ENCODE measurements around the gene PIP5K1B. TPM values are rescaled to one million over a fixed set of nuclear protein-coding genes. Genes with fewer than 3 reads are reported as not detected.

PIP5K1B gene
- total and polyA plus RNA-seq, 4 donors, result 0.09 to 30.9 (median 0.29) TPM

DNA sequence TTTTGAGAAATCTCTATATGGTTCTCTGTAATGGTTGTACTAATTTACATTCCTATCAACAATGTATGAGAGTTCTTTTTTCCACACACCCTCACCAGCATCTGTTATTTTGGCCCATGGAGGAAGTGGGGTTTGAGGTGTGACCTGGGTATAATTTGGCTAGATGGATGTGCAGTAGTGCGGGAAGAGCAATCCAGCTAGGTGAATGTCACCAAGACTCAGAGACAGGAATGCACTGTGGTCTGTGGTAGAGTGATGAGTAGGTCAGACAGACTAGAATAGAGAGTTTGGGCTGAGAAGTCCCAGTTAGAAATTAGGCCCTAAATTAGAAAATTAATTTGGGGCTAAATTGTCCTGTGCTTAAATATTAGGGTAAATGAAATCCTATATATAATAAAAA, 32.8 kb upstream of the PIP5K1B start:
- H3K9me3 ChIP-seq (ENCODE audit: control insufficient read depth in 4 of 4, low read length in 3 of 4), result peaks cover 0 to 2% (median 0%) of the 10 kb centered on the region in 4 donors
- H3K4me1 ChIP-seq (ENCODE audit: control insufficient read depth in 4 of 4, insufficient read depth in 4 of 4, low read length in 3 of 4), result no peaks in the 10 kb centered on the region
- no peak for DNase-seq (ENCODE audit: low spot score)
- H3K27ac ChIP-seq (ENCODE audit: low read depth in 1 of 2, low read length in 2 of 2), result no peak overlapping the region
- no peak overlapping the region for H3K9ac ChIP-seq (ENCODE audit: low read depth in 1 of 2, low read length in 2 of 2)
- H3K36me3 ChIP-seq (ENCODE audit: control insufficient read depth in 4 of 4, insufficient read depth in 3 of 4, low read depth in 1 of 4, low read length in 3 of 4), result no peaks in the 10 kb centered on the region
- H3K27me3 ChIP-seq (ENCODE audit: control insufficient read depth in 4 of 4, insufficient read depth in 4 of 4, low read length in 3 of 4), result peaks cover 0 to 4% (median 1%) of the 10 kb centered on the region in 4 donors
- TF ChIP-seq CTCF (IDR thresholded peaks at IDR 0.05; ENCODE audit: low read depth, low read length, missing input control) (no peak), MAX (IDR thresholded peaks at IDR 0.05) (no peak), RXRA (IDR thresholded peaks at IDR 0.05) (no peak), FOXA2 (IDR thresholded peaks at IDR 0.05) (no peak), YY1 (IDR thresholded peaks at IDR 0.05) (no peak), TAF1 (conservative IDR thresholded peaks at IDR 0.05) (no peak), SP1 (IDR thresholded peaks at IDR 0.05) (no peak), ATF3 (IDR thresholded peaks at IDR 0.05) (no peak), NR2F2 (IDR thresholded peaks at IDR 0.05) (no peak), JUND (IDR thresholded peaks at IDR 0.05) (no peak), HNF4G (IDR thresholded peaks at IDR 0.05) (no peak), GABPA (IDR thresholded peaks at IDR 0.05 in 1 of 2, conservative IDR thresholded peaks at IDR 0.05 in 1 of 2) (no peak)
- TF ChIP-seq, protein P1, sequence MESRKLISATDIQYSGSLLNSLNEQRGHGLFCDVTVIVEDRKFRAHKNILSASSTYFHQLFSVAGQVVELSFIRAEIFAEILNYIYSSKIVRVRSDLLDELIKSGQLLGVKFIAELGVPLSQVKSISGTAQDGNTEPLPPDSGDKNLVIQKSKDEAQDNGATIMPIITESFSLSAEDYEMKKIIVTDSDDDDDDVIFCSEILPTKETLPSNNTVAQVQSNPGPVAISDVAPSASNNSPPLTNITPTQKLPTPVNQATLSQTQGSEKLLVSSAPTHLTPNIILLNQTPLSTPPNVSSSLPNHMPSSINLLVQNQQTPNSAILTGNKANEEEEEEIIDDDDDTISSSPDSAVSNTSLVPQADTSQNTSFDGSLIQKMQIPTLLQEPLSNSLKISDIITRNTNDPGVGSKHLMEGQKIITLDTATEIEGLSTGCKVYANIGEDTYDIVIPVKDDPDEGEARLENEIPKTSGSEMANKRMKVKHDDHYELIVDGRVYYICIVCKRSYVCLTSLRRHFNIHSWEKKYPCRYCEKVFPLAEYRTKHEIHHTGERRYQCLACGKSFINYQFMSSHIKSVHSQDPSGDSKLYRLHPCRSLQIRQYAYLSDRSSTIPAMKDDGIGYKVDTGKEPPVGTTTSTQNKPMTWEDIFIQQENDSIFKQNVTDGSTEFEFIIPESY (IDR thresholded peaks at IDR 0.05), result no peak
- H3K4me3 ChIP-seq (ENCODE audit: low read depth in 1 of 3, low read length in 3 of 3), result no peak overlapping the region
- WGBS, result 97% methylated on average over 1 of the region's 1 CpG

DNA sequence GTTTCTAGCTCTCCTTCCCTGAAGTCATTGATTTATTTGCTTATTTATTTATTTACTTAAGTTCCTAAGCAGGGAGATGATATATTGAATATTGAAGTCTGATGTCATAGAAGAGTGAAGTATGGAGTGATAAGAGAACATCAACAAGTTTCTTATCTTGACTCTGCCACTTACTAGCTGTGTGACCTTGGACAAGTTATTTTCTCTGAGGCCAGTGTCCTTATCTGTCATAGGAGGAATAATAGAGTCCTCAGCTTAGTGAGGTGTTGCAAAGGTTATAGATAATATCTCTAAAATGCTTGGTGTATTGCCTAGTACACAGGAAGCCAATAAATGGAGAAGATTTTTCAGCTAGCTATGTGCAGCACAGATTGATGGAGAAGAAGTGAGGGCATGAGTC, 32.4 kb upstream of the PIP5K1B start:
- no peak for DNase-seq (ENCODE audit: low spot score)
- TF ChIP-seq FOXA1 (IDR thresholded peaks at IDR 0.05), result no peak
- TF ChIP-seq FOXA2 (IDR thresholded peaks at IDR 0.05), result no peak
- TF ChIP-seq RAD21 (IDR thresholded peaks at IDR 0.05), result no peak
- no peak for TF ChIP-seq YY1 (IDR thresholded peaks at IDR 0.05)
- TF ChIP-seq HNF4A (conservative IDR thresholded peaks at IDR 0.05), result no peak
- TF ChIP-seq NR2F2 (IDR thresholded peaks at IDR 0.05), result no peak
- no peak for TF ChIP-seq SP1 (IDR thresholded peaks at IDR 0.05)
- no peak for TF ChIP-seq REST (IDR thresholded peaks at IDR 0.05)
- TF ChIP-seq CTCF (IDR thresholded peaks at IDR 0.05; ENCODE audit: low read depth, low read length, missing input control), result no peak
- TF ChIP-seq RXRA (IDR thresholded peaks at IDR 0.05), result no peak
- H3K27ac ChIP-seq (ENCODE audit: low read depth in 1 of 2, low read length in 2 of 2), result no peak overlapping the region

More for the DNA sequence above, 32.4 kb upstream of the PIP5K1B start:
- Histone ChIP-seq H3K9me3 (ENCODE audit: control insufficient read depth in 4 of 4, low read length in 3 of 4) (peaks cover 0 to 2% (median 0%) of the 10 kb centered on the region in 4 donors), H3K36me3 (ENCODE audit: control insufficient read depth in 4 of 4, insufficient read depth in 3 of 4, low read depth in 1 of 4, low read length in 3 of 4) (no peaks in the 10 kb centered on the region), H3K4me1 (ENCODE audit: control insufficient read depth in 4 of 4, insufficient read depth in 4 of 4, low read length in 3 of 4) (no peaks in the 10 kb centered on the region), H3K27me3 (ENCODE audit: control insufficient read depth in 4 of 4, insufficient read depth in 4 of 4, low read length in 3 of 4) (peaks cover 0 to 4% (median 2%) of the 10 kb centered on the region in 4 donors), H3K9ac (ENCODE audit: low read depth in 1 of 2, low read length in 2 of 2) (no peak overlapping the region), H3K4me3 (ENCODE audit: low read depth in 1 of 3, low read length in 3 of 3) (no peak overlapping the region)
